HG02763 (cell line): ENCODE data around the gene IGSF8.
"Not testable (repeated sequence)": the region's sequence is repeated elsewhere in the genome, so short reads cannot be mapped to it uniquely, and the experiment has no call there.

Experiments used
- ATAC-seq: cut with Tn5 transposase; IDR thresholded peaks from one replicate; pipeline ENCODE4 v1.9.1; 2021; ENCODE audit warnings: mild to moderate bottlenecking, moderate library complexity; ENCODE audit not compliant: unreplicated experiment

Gene IGSF8

GRCh38 chr1:160127865-160128523 lies 29.6 kb upstream of the IGSF8 start:
- ATAC-seq, result no peak

GRCh38 chr1:160127381-160127780 lies 29.0 kb upstream of the IGSF8 start:
- ATAC-seq, result no peak

- not testable (repeated sequence) for ATAC-seq
Observed at GRCh38 chr1:160126342-160126741, 27.9 kb upstream of the IGSF8 start.

- ATAC-seq, result no peak
Observed at GRCh38 chr1:160125746-160126145, 27.3 kb upstream of the IGSF8 start.

GRCh38 chr1:160124705-160125478 lies 26.5 kb upstream of the IGSF8 start:
- ATAC-seq, result no peak

- ATAC-seq, result no peak
Observed at GRCh38 chr1:160123726-160124125, 25.3 kb upstream of the IGSF8 start.

- no peak for ATAC-seq
Observed at GRCh38 chr1:160122978-160123495, 24.6 kb upstream of the IGSF8 start.

GRCh38 chr1:160121388-160121787 lies 23.0 kb upstream of the IGSF8 start:
- no peak for ATAC-seq

GRCh38 chr1:160120797-160121196 lies 22.4 kb upstream of the IGSF8 start:
- ATAC-seq, result no peak

- ATAC-seq, result no peak
Observed at GRCh38 chr1:160118928-160119327, 20.5 kb upstream of the IGSF8 start.

- ATAC-seq, result no peak
Observed at GRCh38 chr1:160117709-160118183, 19.3 kb upstream of the IGSF8 start.

GRCh38 chr1:160117300-160117699 lies 18.9 kb upstream of the IGSF8 start:
- ATAC-seq, result no peak

- no peak for ATAC-seq
Observed at GRCh38 chr1:160116283-160117147, 18.1 kb upstream of the IGSF8 start.

GRCh38 chr1:160115545-160116282 lies 17.3 kb upstream of the IGSF8 start, which contains the start of gene ATP1A2:
TSS of gene ATP1A2 (plus strand) at chr1:160115759. CDS start at chr1:160115862, 103 bp downstream.
- ATAC-seq, result no peak

- no peak for ATAC-seq
Observed at GRCh38 chr1:160114085-160114484, 15.7 kb upstream of the IGSF8 start.

- no peak for ATAC-seq
Observed at GRCh38 chr1:160113407-160113806, 15.0 kb upstream of the IGSF8 start.

- no peak for ATAC-seq
Observed at GRCh38 chr1:160112357-160112756, 13.9 kb upstream of the IGSF8 start.

- not testable (repeated sequence) for ATAC-seq
Observed at GRCh38 chr1:160111462-160111861, 13.0 kb upstream of the IGSF8 start.

GRCh38 chr1:160109686-160110085 lies 11.3 kb upstream of the IGSF8 start:
- no peak for ATAC-seq
